NCI-H446 (cell line): ENCODE results near the gene BRWD1.
"Not testable (repeated sequence)": the region's sequence is repeated elsewhere in the genome, so short reads cannot be mapped to it uniquely, and the experiment has no call there.

Experiments used
- DNase-seq, 2 experiments: peaks; one replicate each; lab custom pipeline; 2025; lab: John Stamatoyannopoulos, UW

Gene BRWD1

DNA sequence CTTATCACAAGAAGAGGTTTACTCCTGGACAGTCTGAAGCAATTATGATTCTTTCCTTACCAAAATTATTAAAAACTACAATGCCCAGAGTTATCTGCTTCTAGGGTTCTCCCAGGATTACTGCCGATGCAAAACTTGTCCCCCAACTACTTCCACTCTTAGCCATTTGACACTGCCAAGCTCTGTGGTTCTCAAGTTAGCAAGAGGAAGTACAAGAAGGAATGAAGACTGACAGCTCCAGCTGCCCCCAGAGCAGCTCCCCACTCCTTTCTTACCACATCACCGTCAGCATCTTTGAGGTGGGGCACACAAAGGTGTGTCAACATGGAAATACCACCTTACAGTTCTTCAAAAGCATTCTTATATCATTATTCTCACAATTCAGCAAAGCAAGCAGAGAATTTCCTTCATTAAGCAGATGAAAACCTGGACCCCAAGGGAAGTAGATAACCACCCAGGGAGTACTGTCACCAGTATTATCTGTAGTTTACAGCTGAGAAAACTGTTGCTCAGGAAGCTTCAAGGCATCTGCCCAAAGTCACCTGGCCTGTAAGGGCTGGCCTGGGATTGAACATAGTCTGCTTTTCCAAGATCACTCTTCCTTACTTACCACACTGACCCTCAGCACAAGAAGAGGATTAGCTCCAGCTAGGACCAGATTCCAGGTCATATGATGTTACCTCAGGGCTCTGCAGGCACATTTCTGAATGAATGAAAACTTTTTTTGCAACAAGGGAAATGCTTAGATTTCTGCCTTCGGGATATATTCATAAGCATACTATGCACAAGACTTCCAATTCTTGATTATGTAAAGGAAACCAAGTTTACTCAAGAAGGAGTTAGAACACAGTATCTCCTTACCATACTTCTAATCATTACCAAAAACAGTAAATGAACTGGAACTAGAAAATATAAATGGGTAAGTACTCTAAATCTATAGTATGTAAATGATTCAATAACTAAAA, 139.4 kb downstream of the BRWD1 start:
- DNase-seq, result no peak

DNA sequence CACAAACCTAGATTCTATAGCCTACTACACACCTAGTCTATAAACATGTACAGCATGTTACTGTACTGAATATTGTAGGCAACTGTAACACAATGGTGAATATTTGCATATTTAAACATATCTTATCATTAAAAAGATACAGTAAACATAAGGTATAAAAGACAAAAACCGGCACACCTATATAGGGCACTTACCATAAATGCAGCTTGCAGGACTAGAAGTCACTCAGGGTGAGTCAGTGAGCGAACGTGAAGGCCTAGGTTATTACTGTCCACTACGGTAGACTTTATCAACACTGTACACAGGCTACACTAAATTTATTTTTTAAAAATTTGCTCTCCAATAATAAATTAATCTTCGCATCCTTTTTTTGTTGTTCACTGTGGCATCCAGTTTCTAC, 143.5 kb downstream of the BRWD1 start:
- DNase-seq, result no peak

DNA sequence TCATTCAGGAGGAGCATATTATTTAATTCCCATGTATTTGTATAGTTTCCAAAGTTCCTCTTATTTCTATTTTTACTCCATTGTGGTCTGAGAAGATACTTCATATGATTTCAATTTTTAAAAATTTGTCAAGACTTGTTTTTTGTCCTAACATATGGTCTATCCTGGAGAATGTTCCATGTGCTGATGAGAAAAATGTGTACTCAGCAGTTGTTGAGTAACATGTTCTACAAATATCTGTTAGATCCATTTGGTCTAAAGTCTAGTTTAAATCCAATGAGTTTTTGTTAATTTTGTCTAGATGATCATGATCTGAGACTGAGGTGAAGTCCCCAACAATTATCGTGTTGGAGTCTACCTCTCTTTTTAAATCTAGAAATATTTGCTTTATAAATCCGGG, 144.6 kb downstream of the BRWD1 start:
- no peak for DNase-seq

DNA sequence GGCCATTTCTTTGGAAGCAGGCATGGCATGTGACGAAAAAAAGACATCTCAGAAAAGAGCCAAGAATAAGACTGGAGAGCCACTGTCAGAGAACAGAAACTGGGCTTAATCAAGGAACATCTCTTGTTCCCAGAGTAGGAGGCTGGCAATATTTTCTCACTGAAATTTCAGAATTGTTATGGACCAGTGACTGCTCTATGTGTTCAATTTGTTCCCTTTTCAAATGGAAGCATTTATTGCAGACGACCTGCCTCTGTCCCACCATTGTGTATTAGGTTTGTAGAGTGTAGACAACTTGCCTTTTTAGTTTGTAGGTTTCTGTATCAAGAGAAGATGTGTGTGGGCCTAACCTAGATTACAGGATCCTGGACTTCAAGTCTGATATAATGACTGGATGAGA, 148.9 kb downstream of the BRWD1 start:
- DNase-seq, result no peak

DNA sequence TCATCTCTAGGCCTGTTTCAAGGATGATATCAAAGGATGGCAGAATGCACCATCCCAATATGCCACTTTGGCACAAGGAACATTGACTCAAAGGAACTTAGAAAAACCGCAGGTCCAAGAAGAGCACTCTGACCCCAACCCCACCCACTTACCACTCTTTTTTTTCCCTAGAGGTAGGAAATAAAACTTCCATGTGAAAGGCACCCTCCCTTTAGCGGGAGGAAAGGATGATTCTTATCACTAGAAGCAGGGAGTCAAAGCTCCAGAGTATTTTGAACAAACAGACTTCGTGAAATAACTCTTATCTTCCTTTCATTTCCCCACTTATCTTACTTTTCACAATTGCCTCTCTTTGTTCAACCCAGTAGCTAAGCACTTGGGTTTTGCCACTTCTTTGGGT, 152.4 kb downstream of the BRWD1 start:
- DNase-seq, result no peak

DNA sequence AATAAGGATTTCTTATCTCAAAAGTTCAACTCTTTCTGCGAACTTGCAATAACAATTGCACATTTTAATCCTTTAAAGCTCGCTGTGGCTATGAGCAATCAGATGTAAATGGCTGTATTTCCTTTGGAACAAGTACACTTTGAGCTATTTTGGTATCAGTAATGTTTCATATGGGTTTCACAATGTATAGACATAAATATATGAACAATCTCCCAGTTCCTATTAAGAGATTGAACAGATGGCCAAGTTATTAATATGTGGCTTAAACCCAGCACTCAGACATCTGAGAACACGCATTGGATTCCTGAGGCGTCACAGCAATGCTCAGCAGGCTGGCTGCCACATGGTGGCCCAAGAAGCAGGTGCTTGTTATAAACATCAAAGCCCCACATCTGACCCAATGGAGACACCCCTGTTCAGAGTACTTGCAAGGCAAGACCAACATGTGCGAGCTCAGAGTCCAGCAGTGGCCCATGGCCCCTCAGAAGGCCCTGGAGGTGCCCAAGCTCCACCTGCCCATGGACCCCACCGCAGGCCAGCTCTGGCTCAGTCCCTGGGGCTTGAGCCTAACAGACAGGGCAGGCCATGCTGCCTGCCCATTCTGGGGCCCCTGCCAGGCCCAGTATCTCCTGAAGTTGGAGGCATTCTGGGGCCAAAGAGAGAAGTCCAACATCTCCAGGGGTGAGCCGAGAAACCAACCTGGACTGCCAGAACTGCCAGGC, 153.9 kb downstream of the BRWD1 start:
- peak in 1 of 2 experiments; percentile 19 for DNase-seq

DNA sequence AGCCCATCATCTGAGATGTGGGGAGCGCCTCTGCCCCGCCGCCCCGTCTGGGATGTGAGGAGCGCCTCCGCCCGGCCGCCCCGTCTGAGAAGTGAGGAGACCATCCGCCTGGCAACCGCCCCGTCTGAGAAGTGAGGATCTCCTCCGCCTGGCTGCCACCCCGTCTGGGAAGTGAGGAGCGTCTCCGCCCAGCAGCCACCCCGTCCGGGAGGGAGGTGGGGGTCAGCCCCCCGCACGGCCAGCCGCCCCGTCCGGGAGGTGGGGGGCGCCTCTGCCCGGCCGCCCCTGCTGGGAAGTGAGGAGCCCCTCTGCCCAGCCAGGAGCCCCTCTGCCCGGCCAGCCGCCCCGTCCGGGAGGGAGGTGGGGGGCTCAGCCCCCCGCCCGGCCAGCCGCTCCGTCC, 156.2 kb downstream of the BRWD1 start:
- DNase-seq, result not testable (repeated sequence)

DNA sequence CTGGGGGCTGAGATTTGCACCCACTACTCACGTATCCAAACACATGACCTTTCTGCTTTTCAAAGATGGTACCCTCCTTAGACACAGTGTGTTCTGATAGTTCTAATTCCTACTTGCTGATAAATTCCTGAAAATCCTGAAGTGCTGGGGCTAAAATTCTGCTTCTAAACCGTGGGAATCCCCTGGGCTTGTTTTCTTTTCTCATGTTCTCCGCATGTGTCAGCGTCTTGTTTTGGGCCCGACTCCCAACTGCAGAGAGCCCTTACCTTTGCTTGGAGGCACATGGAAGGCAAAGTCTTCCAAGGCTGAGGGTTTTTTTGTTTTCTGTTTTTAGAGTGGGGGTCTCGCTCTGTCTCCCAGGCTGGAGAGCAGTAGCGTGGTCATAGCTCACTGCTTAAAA, 157.4 kb downstream of the BRWD1 start:
- no peak for DNase-seq

DNA sequence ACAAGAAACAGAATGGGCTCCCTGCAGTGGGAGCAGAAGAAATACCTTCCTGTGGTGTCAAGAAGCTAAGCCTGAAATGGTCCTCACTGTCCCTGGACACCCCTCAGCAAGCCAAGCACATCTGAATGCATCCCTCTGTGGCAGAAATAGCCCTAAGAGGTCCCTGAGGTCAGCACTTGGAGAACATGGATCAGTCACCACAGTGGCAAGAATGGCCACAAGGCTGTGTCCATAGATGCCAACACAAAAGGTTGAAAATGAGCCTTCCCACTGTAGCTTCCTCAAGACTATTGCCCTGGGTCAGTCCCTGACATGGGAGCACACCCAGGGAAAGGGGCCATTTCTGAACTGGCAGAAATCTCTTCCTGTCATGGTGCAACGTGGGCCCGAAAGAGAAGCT, 157.9 kb downstream of the BRWD1 start:
- no peak for DNase-seq

DNA sequence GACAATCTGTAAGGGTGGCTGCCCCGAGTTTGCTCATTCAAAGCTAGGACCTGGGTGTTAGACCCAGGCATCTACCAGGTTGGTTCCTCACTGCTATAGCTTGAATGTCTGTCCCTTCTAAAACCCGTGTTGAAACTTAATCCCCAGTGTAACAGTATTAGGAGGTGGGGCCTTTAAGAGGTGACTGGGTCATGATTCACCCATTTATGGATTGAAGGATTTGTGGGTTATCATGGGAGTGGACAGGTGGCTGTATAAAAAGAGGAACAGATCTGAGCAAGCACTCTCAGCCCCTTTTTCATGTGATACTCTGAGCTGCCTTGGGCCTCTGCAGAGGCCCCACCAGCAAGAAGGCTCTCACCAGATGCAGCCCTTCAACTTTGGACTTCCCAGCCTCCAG, 159.6 kb downstream of the BRWD1 start:
- no peak for DNase-seq

DNA sequence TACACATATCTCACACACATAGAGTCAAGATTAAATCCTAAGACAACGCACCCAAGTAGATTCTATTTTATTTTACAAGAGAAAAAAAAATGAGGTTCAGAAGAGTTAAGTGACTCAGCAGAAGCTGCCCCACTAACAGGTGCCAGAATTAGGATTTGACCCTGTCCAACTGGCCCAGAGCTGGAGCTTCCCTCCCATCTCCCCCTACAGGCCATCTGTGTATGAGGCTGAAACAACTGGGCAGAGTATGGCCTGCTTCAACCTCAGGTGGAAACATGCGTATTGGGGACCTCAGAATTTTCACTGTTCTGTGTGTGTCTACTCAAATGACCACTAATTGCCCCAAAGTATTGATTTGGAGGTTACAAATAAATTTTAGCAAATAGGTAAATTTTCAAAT, 160.1 kb downstream of the BRWD1 start:
- no peak for DNase-seq

DNA sequence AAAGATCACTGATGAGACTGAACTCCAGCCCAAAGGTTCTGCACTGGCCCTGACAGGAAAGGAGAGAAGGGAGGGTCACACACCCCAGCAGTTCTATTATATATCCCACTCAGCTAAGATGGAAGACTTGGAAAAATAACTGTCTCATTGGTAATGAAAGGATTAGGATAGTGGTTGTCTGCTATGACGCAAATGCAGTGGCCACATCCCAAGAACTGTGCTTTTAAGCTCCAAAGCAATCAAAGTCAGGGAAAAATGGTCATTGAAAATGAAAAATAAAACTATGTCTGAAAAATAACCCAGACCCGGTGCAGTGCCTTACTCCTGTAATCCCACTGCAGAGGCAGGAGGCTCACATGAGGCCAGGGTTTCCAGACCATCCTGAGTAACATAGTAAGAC, 161.2 kb downstream of the BRWD1 start:
- no peak for DNase-seq

DNA sequence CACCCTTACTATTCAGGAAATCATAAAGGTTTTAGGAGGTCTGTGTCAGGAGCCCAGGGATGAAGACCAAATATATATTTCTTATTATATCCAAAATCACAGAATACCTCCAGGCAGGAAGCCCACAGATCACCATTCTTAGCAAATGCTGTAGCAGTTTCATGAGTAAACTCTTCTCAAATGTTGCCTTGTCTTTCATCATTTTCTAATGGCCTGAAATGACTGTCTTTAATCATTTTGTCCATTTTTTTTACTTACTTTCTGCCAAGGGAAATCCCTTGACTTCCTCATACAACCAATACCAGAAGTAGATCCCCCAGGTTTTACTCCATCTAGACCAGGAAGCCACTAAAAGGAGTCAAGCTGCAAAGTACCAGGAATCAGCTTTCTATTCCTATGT, 162.6 kb downstream of the BRWD1 start:
- DNase-seq, result no peak

DNA sequence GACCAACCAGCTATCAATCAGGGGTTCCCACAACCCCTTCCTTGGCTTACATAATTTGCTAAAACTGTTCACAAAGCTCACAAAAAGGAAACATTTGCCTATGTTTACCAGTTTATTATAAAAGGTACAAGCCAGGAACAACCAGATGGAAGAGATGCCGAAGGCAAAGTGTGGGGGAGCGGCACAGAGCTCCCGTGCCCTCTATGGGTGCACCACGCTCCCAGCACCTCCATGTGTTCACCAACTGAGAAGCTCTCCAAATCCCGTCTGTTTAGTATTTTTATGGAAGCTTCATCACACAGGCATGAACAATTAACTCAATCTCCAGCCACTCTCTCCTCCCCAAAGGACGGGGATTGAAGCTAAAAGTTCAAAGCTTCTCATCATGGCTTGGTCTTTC, 163.1 kb downstream of the BRWD1 start:
- no peak for DNase-seq

DNA sequence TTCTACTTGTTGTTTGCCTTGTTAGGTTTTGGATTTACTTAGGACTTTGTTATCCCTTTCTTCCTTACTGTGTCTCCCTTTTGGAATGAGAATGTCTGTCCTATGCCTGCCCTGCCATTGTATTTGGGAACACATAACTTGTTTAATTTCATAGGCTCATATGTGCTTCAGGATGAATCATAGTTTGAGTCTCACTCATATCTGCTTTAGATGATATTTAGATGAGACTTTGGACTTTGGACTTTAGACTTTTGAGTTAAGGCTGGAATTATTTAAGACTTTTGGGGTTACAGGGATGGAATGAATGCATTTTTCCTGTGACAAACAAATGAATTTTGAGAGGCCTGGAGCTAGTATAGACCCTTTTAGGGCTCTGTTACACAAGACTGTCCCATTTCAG, 163.6 kb downstream of the BRWD1 start:
- DNase-seq, result no peak

DNA sequence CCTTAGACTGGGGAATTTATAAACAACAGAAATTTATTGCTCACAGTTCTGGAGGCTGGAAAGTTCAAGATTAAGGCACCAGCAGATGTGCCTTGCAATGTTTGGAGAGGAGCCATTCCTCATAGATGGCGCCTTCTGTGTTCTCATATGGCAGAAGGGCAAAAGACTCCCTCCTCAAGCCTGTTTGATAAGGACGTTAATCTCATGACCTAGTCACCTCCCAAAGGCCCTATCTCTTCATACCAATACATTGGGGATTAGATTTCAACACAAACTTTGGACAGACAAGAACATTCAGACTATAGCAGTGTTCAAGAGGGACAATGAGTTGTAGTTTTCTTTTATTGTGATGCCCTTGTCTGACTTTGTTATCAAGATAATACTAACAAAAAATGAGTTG, 164.5 kb downstream of the BRWD1 start:
- no peak for DNase-seq

DNA sequence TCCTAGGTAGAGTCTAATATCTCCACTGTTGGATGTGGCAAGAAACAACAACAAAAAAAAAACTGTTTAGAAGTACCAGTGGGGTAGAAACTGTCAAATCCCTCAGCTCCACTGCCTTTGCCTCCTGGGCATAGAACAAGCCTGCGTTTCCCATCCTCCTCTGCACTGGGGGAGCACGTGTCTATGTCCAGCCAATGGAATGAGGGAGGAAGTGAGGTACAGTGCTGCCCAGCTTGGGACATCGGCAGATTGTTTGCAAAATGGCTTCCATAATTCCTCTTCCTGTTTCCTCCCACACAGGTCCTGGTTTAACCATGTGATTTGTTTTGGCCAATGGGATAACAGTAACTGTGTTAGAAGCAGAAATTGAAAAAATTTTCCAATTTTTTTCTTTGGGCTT, 169.2 kb downstream of the BRWD1 start:
- DNase-seq, result no peak

DNA sequence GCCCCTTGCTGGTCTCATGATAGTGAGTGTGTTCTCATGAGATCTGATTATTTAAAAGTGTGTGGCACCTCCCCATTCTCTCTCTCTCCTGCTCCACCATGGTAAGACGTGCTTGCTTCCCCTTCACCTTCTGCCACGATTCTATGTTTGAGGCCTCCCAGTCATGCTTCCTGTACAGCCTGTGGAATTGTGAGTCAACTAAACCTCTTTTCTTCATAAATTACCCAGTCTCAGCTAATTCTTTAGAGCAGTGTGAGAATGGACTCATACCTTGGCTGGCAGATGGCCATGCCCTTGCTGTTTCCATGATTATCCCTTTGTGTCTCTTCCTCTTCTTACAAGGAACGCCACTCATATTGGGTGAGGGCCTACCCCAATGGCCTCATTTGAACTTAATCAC, 170.5 kb downstream of the BRWD1 start:
- no peak for DNase-seq

DNA sequence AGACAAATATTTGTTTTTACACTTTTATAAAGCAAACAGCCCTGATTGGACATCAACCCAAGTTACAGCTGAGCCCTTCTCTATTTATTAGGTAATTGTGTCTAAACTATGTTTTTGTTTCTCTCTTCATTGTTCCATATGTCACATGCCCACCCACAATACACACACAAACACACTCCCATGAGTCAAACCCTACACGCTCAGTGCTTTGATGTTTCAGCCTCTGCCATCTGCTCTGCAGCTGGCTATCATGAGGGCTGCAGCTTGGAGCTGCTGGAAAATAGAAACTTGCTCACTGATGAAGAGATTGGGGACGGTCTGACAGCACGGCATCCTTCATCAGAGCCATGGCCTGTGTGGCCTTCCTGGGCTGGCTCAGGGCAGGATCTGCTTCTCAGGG, 171.9 kb downstream of the BRWD1 start:
- no peak for DNase-seq

DNA sequence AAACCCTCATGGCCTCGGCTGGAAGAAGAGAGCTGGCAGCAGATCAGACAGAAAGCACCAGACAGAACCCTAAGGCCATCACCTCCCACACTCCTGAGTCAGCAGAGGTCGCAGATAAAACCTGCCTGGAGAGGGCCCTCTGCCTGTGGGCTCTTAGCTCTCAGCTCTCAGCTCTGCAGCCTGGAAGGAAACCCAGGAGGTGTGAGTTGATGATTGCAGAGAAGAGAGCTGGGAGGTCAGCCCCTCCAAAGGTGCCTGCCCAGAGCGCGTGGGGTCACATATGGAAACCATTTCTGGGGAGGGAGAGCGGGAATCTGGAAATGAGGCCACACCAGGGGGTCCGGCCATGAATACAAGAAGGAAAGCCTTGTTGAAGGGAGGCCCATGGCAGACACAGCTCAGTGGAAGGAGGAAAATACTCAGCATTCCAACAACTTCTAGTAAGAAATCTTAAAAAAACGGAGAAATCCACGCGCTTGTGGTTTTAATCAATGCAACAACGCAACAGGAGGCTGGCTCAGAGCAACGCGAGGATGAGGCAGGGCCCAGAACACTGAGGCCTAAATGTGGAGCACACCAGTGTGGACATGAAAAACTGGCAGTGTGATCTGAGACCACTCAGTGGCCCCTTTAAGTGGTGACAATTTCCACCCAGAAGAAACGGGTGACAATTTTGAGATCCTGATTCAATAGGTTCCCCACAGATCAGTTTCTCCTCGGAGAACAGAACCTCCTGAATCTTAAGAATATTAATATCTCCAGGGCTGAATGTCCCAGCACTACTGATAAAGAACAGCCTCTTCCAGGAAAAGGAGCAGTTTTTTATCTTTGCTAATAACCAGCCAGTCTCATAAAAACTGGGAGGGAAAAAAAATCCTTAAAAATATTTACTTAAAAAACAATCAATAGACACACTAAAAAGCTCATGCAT, 175.9 kb downstream of the BRWD1 start:
- DNase-seq, result no peak

DNA sequence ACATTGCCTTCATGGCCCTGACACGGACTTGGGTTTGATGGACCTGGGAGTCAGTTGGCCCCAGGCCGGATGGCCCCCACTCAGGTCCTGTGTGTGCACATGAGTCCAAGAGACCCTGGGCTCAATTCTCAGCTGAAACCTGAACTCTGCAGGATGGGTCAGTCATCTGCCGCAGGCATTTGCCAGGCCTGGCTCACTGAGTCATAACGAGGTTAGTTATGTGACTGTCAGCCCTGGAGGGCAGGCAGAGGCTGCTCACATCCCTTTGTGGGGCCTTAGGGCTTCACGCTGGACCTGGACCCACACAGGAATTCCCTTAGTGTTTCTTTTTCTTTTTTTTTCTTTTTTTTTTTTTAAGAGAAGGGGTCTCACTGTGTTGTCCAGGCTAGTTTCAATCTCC, 176.7 kb downstream of the BRWD1 start:
- DNase-seq, result no peak

DNA sequence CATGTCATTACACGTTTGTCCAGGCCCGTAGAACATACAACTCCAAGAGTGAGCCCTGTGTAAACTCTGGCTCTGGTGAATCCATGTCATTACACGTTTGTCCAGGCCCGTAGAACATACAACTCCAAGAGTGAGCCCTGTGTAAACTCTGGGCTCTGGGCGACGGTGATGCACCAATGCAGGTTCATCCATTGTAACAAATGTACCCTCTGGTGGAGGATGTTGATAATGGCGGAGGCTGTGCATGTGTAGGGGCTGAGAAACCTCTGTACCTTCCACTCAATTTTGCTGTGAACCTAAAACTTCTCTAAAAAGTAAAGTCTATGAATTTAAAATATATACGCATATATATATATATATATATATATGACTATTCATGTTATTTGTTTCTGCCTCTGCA, 177.3 kb downstream of the BRWD1 start:
- not testable (repeated sequence) for DNase-seq
